Measurements from ENCODE around the gene RNASE7.

DNA sequence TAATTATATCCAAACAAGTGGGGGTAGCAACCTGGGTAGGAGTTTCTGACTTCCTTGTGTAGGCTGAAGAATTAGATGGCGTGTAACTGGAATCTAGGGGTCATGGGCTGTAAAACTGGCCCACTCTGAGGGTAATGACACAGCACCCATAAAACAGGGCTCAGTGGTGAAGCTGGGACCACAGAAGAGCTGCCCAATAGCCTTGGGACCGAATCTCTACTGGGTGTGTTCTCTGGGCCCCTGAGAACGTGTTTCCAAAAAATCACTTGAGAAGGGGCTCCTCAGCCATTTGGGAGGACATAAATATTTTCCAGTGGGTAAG lies 19.1 kb downstream of the RNASE7 start:
- TF ChIP-seq, protein P1, sequence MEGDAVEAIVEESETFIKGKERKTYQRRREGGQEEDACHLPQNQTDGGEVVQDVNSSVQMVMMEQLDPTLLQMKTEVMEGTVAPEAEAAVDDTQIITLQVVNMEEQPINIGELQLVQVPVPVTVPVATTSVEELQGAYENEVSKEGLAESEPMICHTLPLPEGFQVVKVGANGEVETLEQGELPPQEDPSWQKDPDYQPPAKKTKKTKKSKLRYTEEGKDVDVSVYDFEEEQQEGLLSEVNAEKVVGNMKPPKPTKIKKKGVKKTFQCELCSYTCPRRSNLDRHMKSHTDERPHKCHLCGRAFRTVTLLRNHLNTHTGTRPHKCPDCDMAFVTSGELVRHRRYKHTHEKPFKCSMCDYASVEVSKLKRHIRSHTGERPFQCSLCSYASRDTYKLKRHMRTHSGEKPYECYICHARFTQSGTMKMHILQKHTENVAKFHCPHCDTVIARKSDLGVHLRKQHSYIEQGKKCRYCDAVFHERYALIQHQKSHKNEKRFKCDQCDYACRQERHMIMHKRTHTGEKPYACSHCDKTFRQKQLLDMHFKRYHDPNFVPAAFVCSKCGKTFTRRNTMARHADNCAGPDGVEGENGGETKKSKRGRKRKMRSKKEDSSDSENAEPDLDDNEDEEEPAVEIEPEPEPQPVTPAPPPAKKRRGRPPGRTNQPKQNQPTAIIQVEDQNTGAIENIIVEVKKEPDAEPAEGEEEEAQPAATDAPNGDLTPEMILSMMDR (IDR thresholded peaks at IDR 0.05), result no peak
- TF ChIP-seq POLR2A (IDR thresholded peaks at IDR 0.05), result no peak

Measured in uterus (tissue), 2 donors.